BLaER1 treated with 17β-estradiol and CSF1 and Interleukin-3, amounts not matched to agents 10 nM and 100 nM (cell line): ENCODE measurements around the gene CCDC184.
"Not testable (repeated sequence)": the region's sequence is repeated elsewhere in the genome, so short reads cannot be mapped to it uniquely, and the experiment has no call there.

ENCODE experiments used
- H3K27ac ChIP-seq, 11 experiments: shearing (Covaris generic); formaldehyde crosslinking; 2 replicates each; pipeline ENCODE4 v1.8.1; 2022
- H3K27me3 ChIP-seq, 11 experiments: shearing (Covaris generic); formaldehyde crosslinking; 2 replicates each; pipeline ENCODE4 v1.8.1; 2022
- H3K36me3 ChIP-seq, 11 experiments: shearing (Covaris generic); formaldehyde crosslinking; 2 replicates each; pipeline ENCODE4 v1.8.1; 2022
- H3K4me1 ChIP-seq, 10 experiments: shearing (Covaris generic); formaldehyde crosslinking; 2 replicates each; pipeline ENCODE4 v1.8.1; 2022
- H3K4me2 ChIP-seq, 11 experiments: shearing (Covaris generic); formaldehyde crosslinking; 2 replicates each; pipeline ENCODE4 v1.8.1; 2022
- H3K4me3 ChIP-seq, 10 experiments: shearing (Covaris generic); formaldehyde crosslinking; 2 replicates each; pipeline ENCODE4 v1.8.1; 2022
- H3K9ac ChIP-seq, 11 experiments: shearing (Covaris generic); formaldehyde crosslinking; 2 replicates each; pipeline ENCODE4 v1.8.1; 2022
- H3K9me3 ChIP-seq, 11 experiments: shearing (Covaris generic); formaldehyde crosslinking; replicated peaks in 1 of 11; 2 replicates each; pipeline ENCODE4 v1.8.1; 2022
- H4K20me1 ChIP-seq, 11 experiments: shearing (Covaris generic); formaldehyde crosslinking; 2 replicates each; pipeline ENCODE4 v1.8.1; 2022
- Cebpa-rat ChIP-seq, 11 experiments: shearing (Covaris generic); IDR thresholded peaks; 2 replicates each; pipeline ENCODE4 v1.8.1; 2022

Gene CCDC184

GRCh38 chr12:48183091-48183875 lies at the start of gene CCDC184:
TSS of gene CCDC184 (plus strand) at chr12:48183644. CDS start at chr12:48184123, 479 bp downstream.
- Histone ChIP-seq H3K4me3 (peak within 1 kb of the TSS; percentile 65 to 86 (median 76)), H3K27ac (peak within 1 kb of the TSS in 1 of 11 experiments; percentile 58; a peak in 2 of 22 replicates), H3K4me2 (peak within 1 kb of the TSS; percentile 77 to 98 (median 94))

GRCh38 chr12:48135027-48135426 lies 48.4 kb upstream of the CCDC184 start:
- Histone ChIP-seq H3K27ac (no peak overlapping the region), H3K4me2 (no peak overlapping the region), H4K20me1 (peaks cover 0 to 16% (median 0%) of the 10 kb centered on the region in 11 experiments; a peak in 2 of 22 replicates), H3K27me3 (no peaks in the 10 kb centered on the region), H3K4me1 (no peaks in the 10 kb centered on the region), H3K9me3 (no peaks in the 10 kb centered on the region), H3K4me3 (no peak overlapping the region), H3K36me3 (peaks cover 97 to 100% (median 100%) of the 10 kb centered on the region in 11 experiments), H3K9ac (no peak overlapping the region)
- TF ChIP-seq Cebpa-rat (IDR thresholded peaks at IDR 0.05): no peak

More at GRCh38 chr12:48183091-48183875, at the start of gene CCDC184:
- Histone ChIP-seq H3K9ac (peak within 1 kb of the TSS; percentile 26 to 72 (median 64)), H3K27me3 (peaks cover 25 to 41% (median 32%) of the 10 kb centered on the region in 11 experiments), H3K9me3 (no peaks in the 10 kb centered on the region), H3K36me3 (no peaks in the 10 kb centered on the region), H4K20me1 (peaks cover 0 to 13% (median 0%) of the 10 kb centered on the region in 11 experiments; a peak in 3 of 22 replicates), H3K4me1 (peaks cover 31 to 55% (median 36%) of the 10 kb centered on the region in 10 experiments)
- TF ChIP-seq Cebpa-rat (IDR thresholded peaks at IDR 0.05): no peak

- H3K36me3 ChIP-seq: peaks cover 99 to 100% (median 100%) of the 10 kb centered on the region in 11 experiments
- TF ChIP-seq Cebpa-rat (IDR thresholded peaks at IDR 0.05): no peak
These were observed 40.4 kb upstream of the CCDC184 start for GRCh38 chr12:48142818-48143674.

GRCh38 chr12:48143898-48144297 lies 39.5 kb upstream of the CCDC184 start:
- Histone ChIP-seq H3K27me3 (no peaks in the 10 kb centered on the region), H3K36me3 (peaks cover 99 to 100% (median 100%) of the 10 kb centered on the region in 11 experiments), H3K4me2 (no peak overlapping the region), H3K27ac (no peak overlapping the region), H3K4me3 (no peak overlapping the region), H3K4me1 (no peaks in the 10 kb centered on the region), H4K20me1 (peaks cover 0 to 21% (median 0%) of the 10 kb centered on the region in 11 experiments; a peak in 5 of 22 replicates), H3K9ac (no peak overlapping the region), H3K9me3 (no peaks in the 10 kb centered on the region)
- TF ChIP-seq Cebpa-rat (IDR thresholded peaks at IDR 0.05): no peak

More at GRCh38 chr12:48142818-48143674, 40.4 kb upstream of the CCDC184 start:
- Histone ChIP-seq H3K9me3 (no peaks in the 10 kb centered on the region), H3K27ac (no peak overlapping the region), H3K4me1 (no peaks in the 10 kb centered on the region), H3K4me2 (no peak overlapping the region), H4K20me1 (peaks cover 0 to 17% (median 0%) of the 10 kb centered on the region in 11 experiments; a peak in 4 of 22 replicates), H3K4me3 (no peak overlapping the region), H3K9ac (no peak overlapping the region), H3K27me3 (no peaks in the 10 kb centered on the region)

- peaks cover 0 to 24% (median 0%) of the 10 kb centered on the region in 11 experiments; a peak in 8 of 22 replicates for H4K20me1 ChIP-seq
- H3K9ac ChIP-seq: no peak overlapping the region
- H3K4me2 ChIP-seq: no peak overlapping the region
- peaks cover 0 to 4% (median 0%) of the 10 kb centered on the region in 10 experiments; a peak in 6 of 20 replicates for H3K4me1 ChIP-seq
- no peaks in the 10 kb centered on the region for H3K27me3 ChIP-seq
- H3K27ac ChIP-seq: no peak overlapping the region
- H3K9me3 ChIP-seq: no peaks in the 10 kb centered on the region
- no peak for TF ChIP-seq Cebpa-rat (IDR thresholded peaks at IDR 0.05)
- H3K36me3 ChIP-seq: peaks cover 99 to 100% (median 100%) of the 10 kb centered on the region in 11 experiments
- H3K4me3 ChIP-seq: no peak overlapping the region
These were observed 37.5 kb upstream of the CCDC184 start for GRCh38 chr12:48145981-48146380.

GRCh38 chr12:48151103-48151771 lies 32.2 kb upstream of the CCDC184 start:
- peaks cover 0 to 34% (median 0%) of the 10 kb centered on the region in 11 experiments; a peak in 7 of 22 replicates for H4K20me1 ChIP-seq
- peak overlapping the region in 2 of 11 experiments; percentile 3 to 17; a peak in 1 of 22 replicates for H3K9ac ChIP-seq
- no peaks in the 10 kb centered on the region for H3K9me3 ChIP-seq
- H3K4me2 ChIP-seq: peak overlapping the region in 3 of 11 experiments; percentile 6 to 67 (median 39); a peak in 5 of 22 replicates
- no peaks in the 10 kb centered on the region for H3K27me3 ChIP-seq
- no peak for TF ChIP-seq Cebpa-rat (IDR thresholded peaks at IDR 0.05)
- H3K4me3 ChIP-seq: no peak overlapping the region
- peaks cover 72 to 87% (median 75%) of the 10 kb centered on the region in 11 experiments for H3K36me3 ChIP-seq
- peak overlapping the region in 2 of 11 experiments; percentile 19 to 43; a peak in 3 of 22 replicates for H3K27ac ChIP-seq
- peaks cover 3 to 43% (median 7%) of the 10 kb centered on the region in 10 experiments for H3K4me1 ChIP-seq

GRCh38 chr12:48155786-48156185 lies 27.7 kb upstream of the CCDC184 start:
- not testable (repeated sequence) for H3K27me3 ChIP-seq, H3K9me3 ChIP-seq, H3K27ac ChIP-seq, H3K9ac ChIP-seq, H3K4me3 ChIP-seq
- Histone ChIP-seq H3K4me1 (peaks cover 8 to 52% (median 18%) of the 10 kb centered on the region in 10 experiments), H4K20me1 (peaks cover 0 to 16% (median 0%) of the 10 kb centered on the region in 11 experiments; a peak in 2 of 22 replicates), H3K4me2 (peak overlapping the region in 10 of 11 experiments; percentile 71 to 99 (median 93); a peak in 9 of 22 replicates), H3K36me3 (peaks cover 27 to 41% (median 30%) of the 10 kb centered on the region in 11 experiments)

GRCh38 chr12:48156652-48157017 lies 26.8 kb upstream of the CCDC184 start:
- H3K27me3 ChIP-seq: no peaks in the 10 kb centered on the region
- peak overlapping the region; percentile 68 to 95 (median 82) for H3K4me3 ChIP-seq
- H3K4me2 ChIP-seq: peak overlapping the region; percentile 71 to 99 (median 93)
- no peak for TF ChIP-seq Cebpa-rat (IDR thresholded peaks at IDR 0.05)
- peak overlapping the region; percentile 73 to 88 (median 83) for H3K9ac ChIP-seq
- H3K9me3 ChIP-seq: no peaks in the 10 kb centered on the region
- H3K27ac ChIP-seq: peak overlapping the region; percentile 66 to 87 (median 73); a peak in 19 of 22 replicates
- H3K4me1 ChIP-seq: peaks cover 8 to 44% (median 18%) of the 10 kb centered on the region in 10 experiments
- H4K20me1 ChIP-seq: peaks cover 0 to 7% (median 0%) of the 10 kb centered on the region in 11 experiments; a peak in 2 of 22 replicates
- H3K36me3 ChIP-seq: peaks cover 18 to 33% (median 21%) of the 10 kb centered on the region in 11 experiments
